GM19324 (cell line): ENCODE results near the gene SGCA.

Experiments
- ATAC-seq: cut with Tn5 transposase; IDR thresholded peaks from one replicate; pipeline ENCODE4 v1.9.1; 2021; ENCODE audit warnings: mild to moderate bottlenecking, moderate library complexity; ENCODE audit not compliant: unreplicated experiment, low FRiP score

SGCA gene

DNA sequence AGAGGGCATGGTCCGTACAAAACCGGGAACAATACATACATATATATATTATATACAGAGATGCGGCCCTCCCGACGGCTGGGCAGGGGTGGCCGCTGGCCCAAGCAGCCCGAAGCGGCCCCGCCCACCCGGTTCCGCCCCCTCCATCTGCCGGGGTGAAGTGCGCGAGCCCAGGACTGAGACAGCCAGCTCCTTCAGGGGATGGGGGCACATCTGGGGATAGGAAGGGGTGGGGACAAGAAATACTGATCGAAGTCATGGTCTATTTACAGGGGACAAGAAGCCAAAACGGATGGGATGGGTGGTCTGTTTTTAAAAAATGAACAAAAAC, 32.1 kb upstream of the SGCA start:
- no peak for ATAC-seq

DNA sequence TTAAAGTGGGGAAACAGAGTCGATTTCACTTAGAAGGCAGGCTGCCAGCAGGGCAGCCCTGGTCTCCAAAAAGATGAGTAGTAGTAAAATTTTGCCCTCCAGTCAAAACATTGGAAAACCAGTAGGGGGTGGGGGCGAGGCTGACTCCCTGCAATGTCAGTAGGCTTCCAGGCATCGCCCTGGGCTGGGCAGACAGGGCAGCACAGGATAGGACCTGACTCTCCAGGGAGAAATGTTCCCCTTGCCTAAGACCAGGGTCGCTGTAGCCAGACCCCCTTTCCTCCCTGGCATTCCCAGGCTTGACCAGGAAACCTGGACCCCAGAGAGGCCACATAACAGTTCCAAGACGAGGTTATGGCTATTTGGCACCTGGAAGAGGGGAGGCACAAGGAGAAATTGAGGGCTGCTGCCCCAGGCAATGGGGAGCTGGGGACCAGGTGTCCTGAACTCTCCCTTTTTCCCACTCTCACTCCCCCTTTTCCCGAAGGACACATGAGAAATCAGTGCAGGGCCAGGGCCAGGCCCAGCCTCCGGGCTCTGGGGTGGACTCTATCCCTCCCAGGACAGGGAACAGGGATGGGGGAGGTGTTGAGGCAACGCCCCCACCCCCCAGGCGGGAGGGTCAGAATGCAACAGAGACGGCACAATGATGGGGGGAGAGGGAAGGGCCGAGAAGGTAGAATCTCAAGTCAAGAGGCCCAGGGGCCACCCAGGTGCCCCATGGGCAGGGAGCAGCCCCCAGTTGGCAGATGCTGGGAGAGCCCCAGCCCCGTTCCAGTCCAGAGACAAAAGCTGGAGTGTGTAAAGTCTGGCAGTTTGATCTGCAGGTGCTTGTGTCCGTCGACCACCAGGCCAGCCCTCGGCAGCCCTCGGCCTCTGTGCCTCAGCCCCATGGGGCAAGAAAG, 31.3 kb upstream of the SGCA start:
- no peak for ATAC-seq

DNA sequence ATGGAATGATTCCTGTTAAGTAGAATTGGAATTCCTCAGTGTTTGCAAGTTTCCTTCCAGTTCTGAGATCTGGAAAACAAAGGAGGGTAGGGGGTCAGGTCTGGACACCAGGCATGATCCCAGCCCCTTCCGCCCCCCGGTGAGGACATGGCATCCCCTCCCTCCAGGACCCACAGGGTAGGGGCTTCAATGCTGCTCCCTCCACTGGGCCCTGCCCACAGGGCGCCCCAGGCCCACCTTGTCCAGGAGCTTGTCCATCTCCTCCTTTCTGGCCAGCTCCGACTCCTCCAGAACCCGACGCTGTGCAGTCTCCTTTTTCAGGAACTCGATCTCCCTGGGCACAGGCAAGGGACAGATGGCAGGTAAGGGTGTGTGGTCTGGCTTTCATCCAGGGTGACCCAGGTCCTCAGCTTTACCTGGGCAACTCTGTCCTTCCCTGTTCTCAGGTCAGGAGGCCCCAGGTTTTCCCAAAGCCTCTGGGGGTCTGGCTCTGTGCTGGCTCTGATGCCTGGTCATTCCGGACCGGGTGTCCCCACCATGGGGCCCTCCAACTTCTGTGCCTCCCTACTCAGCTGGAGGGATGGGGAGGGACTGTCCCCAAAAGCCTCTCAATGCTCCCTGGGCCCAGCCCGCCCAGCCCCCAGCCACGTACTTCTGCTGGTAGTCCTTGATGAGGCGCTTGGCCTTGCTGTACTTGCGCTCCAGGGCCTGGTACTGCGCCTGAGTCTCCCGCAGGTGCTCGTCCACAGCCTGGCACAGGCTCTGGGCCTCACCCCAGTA, 30.3 kb upstream of the SGCA start:
- no peak for ATAC-seq

DNA sequence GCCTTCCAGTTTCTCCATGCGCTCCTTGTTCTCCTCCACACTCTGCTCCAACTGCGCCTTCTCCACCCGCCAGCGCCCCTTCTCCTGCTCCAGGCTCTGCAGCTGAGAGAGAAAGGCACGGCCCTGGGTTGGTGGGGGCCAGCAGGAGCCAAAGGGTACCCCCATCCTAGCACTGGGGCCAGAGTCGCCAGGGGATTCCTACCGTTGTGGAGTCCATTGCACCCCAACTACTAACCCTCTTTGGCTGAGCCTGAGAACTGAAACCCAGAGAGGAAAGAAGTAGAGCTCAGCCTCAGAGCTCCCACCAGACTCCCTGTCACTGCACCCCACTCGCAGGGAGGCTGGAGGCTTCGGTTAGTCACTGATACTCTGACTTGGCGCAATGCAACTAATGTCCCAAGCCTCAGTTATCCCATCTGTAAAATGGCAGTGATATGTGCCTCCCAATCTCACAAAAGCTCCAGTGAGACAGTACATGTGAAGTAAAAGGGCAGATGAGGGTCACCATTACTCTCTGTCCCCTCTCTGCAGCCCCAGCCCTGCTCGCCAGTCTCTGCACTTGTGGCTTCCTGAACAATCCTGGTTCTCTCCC, 29.6 kb upstream of the SGCA start:
- ATAC-seq, result no peak

DNA sequence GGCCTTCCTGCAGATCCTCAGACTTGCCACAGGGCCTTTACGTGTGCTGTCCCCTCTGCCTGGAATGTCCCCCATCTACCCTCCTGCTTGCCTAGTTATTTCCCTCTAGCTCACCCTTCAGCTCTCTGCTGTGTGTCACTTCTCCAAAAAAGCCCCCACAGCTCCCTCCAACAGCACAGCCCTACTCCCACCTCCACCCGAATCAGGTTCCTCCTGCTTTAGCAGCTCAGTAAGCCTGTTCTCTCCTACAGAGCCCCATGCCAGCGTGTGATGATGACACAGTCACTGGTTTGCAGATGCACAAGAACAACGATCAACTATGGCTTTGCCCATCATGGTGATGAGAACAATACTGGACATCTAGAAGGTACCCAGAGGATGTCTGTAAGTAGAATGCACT, 28.8 kb upstream of the SGCA start:
- ATAC-seq, result no peak

DNA sequence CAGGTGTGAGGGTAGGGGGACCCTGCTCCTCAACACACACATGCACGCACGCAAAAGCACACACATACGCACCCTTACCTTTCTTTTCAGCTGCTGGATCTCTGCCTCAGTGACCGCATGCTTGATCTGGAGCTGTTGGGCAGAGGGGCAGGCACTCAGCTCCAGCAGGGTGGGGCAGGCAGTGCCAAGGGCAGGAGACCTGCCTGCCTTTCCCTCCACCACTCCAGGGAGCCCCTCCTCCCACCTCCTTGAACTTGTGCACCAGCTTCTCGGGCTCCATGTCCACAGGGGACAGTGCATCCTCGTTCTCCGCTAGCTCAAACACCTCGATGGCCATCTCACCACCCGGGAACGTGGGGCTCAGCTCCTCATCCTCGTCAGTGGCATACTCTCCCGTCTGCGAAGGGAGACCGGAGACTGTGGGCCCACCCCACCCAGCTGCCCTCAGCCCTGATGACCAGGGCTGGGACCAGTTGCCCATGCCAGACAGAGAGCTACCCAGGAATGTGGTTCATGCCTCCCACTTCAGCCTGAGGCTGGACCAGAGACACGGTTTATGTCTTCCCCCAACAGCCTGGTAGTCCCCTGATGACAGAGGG, 26.5 kb upstream of the SGCA start:
- no peak for ATAC-seq

DNA sequence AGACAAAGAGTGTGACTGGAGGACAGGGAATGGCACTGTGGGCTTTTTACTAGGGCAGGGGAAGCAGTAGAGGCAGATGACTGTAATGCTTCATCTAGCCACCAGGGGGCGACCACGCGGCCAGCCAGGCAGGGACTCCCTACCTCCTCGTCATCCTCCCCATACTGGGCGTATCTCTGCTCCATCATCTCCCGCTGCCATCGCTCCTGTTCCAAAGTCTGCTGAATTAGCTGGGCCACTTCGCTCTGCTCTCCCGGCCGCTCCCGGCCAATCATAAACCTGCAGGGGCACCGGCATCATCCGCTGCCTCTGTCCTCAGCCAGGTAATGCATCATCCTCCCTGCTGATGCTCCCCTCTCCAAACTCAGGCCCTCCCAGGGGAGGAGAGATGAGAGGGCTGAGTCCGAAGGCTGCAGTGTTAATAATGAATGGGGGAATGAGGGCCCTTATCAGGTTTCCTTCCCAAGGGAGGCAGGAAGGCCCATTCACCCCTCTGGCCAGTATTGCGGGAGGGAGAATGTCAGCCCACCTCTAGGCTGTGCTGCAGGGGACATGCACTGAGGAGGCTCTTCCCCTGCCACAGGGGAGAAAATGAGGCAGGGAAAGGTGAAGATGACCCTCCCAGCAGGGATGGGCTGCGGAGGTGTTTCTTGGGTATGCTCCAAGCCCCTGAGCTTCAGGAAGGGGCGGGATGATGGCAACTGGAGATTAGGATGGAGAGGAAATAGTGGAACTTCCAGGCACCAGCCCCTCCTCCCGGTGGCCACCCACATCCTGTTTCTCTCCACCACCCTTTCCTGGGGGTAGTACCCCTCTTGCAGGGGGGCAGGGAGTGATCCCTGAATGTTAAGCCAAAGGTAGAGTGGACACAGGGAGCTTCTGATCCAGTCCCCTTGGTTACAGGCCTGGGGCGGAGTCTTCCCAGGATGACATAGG, 25.6 kb upstream of the SGCA start:
- no peak for ATAC-seq

DNA sequence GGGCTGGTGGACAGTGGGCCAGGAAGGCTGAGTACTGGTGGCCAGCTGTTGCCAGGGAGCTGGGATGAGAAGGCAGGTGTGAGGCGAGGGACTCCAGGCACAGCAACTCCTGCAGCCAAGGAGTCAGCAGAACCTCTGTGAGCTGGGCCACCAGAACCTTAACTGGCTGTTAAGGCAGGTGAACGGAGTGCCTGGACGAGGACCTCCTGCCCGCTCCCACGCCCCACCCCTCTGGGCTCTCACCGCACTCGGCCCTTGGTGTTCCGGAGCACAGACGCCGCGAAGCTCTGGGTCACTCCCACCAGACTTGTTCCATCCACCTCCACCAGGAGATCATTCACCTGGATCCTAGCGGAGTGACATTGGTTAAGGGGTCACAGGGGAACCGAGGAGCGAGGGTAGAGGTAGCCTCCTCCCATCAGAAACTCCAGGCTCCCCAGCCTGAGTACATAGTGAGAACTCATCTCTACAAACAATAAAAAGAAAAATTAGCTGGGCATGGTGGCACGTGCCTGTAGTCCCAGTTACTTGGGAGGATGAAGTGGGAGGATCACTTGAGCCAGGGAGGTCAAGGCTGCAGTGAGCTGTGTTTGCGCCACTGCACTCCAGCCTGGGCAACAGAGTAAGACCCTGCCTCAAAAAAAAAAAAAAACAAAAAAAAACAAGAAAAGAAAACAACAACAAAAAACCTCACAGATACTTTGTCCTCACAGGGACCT, 24.6 kb upstream of the SGCA start:
- ATAC-seq, result no peak

DNA sequence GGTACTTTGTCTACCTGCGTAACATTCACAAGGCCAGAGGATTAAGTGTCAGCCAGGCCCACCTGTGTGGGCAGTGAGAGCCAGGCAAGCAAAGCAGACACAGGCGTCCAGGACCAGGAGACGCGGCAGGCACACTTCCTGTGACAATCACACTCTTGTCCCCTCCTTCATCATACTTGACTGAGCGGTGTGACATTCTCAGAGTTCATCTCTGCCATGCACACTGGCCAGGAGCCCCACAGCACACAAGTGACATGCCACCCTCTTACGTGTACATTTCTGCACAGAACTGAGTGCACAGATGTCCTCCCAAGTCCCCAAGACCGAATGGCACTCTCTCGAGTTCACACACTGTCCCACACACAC, 24.1 kb upstream of the SGCA start:
- ATAC-seq, result no peak

DNA sequence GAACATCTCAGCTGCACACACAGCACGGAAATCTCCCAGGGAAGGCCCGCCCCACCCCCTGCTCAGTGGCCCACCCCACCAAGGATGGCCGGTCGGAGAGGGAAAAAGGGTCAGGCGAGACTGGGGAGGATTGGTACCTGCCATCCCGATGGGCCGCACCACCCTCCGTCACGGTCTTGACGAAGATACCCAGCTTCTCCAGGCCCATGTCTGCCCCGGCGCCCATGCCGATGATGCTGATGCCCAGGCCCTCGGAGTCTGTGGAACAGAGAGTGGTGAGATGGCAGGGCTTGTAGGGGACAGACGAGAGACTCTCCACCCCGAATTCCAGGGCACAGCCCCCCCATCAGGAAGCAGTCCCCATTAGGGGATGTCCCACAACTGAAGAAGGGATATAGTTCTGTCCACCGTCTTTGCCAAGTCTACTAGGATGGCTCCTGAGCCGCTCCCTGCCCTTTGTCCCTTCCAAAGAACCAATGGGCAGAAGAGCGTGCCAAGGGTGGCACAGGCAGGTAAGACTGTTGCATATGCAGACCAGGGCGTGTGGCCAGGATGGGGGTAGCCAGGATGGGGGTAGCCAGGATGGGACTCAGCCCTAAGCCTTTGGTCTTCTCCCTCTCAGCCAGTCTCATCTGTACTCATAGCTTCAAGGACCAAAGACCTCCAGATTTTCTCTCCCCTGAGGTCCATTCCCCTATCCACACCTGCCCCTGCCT, 22.2 kb upstream of the SGCA start:
- ATAC-seq, result no peak

DNA sequence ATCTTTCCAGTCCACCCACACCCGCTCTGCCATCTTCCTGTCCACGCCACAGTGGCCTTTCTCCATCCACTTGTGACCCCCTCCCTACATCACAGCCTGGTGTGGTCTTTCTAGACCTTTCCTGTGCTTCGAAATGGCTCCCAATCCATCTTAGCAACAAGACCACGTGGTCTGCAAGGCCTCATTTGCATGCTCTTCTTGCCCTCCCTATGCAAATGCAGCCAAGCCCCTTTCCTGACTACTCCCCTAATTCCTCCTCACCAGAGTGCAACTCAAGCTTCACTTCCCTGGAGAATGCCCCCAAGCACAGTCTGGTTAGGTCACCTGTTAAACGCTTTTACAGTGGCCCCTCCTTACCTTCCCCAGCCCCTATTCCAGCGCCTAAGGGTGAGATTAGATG, 21.4 kb upstream of the SGCA start:
- no peak for ATAC-seq

DNA sequence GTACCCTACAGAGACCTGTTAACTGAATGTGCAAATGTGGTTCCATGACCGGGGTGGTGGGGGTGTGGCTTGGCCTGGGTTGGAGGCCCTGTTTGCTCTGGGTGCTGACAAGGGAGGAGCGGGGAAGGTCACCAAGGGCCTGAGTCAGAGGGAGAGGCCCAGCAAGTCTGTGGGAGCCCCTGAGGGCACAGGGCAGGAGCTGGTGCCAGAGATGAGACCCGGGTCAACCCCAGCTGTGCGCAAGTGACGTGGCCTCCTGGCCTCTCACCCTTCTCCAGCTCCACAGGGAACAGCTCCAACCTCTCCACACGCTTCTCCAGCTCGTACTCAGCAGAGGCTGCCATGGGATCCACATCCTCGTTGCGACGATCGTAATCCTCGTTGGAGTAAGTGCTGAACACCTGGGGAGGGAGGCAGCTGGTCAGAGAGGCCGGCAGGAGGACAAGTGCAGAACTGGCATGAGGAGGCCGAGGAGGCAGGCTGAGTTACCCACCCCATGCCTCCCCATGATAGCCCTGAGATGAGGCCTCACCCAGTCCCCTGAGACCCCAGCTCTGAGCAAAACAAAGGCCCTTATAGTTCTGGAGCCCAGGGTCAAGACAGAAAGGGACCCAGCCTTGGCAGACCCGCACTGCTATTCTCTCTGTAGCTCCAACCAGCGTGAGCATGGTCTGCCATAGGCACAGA, 20.8 kb upstream of the SGCA start:
- no peak for ATAC-seq

DNA sequence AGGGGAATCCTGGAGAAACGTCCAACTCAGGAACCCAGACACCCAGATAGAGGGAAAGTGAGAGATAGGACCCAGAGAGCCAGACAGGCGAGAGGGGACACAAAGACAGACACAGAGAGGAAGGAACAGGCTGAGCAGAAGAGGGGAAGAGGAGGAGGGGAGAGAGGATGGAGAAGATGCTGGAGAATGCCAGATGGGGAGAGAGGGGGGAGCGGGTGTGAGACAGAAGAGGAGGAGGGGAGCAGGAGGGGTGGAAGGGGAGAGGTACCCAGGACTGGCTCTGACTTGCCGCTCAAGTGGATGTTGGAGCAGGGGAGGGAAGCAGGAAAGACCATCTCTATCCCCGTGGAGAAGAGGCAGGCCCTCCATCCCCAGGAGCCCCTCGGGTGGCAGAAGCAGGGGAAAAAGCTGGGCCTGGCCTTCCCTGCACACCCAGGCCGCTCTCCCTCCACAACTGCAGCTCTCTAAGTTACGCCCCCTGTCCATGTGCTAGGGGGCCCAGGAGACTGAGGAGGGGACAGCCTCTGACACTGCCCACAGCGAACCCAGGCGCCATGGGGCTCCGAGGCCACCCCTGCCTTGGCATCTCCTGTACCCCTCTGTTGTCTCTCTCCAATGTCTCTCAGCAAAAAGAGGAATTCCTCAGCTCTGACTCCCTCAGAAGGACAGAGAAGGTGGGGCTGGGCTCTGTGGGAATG, 20.1 kb upstream of the SGCA start:
- ATAC-seq, result no peak

DNA sequence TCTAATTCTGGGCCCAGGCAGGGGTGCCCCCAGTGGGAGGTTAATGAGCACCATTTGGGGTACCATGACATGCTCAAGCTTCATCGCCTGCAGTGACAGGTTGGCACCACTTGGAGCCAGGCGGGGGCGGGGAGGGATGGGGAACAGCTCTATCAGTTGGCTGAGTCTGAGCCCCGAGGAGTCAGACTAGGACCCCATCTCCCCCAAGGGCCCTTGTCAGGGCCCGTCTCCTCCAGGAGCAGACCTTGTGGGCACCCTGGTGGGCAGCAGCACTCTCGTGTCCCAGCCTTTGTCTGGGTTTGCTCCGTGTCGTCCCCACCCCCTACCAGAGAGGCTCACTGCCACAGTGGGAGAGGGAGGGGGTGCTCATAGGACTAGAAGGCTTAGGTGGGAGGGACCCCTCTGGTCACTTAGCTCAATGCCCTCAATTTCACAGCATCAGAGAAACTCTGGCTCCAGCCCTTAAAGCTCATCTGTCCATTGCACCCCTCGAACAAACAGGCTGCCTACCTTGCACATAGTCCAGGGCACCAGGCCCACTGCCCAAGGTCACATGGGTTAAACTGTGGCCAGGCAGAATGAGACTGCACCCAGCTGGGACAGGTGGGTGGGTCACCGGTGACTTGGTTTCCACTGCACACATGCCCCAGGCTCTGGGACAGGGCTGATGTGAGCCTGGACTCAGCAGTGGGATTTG, 19.4 kb upstream of the SGCA start:
- ATAC-seq, result no peak

DNA sequence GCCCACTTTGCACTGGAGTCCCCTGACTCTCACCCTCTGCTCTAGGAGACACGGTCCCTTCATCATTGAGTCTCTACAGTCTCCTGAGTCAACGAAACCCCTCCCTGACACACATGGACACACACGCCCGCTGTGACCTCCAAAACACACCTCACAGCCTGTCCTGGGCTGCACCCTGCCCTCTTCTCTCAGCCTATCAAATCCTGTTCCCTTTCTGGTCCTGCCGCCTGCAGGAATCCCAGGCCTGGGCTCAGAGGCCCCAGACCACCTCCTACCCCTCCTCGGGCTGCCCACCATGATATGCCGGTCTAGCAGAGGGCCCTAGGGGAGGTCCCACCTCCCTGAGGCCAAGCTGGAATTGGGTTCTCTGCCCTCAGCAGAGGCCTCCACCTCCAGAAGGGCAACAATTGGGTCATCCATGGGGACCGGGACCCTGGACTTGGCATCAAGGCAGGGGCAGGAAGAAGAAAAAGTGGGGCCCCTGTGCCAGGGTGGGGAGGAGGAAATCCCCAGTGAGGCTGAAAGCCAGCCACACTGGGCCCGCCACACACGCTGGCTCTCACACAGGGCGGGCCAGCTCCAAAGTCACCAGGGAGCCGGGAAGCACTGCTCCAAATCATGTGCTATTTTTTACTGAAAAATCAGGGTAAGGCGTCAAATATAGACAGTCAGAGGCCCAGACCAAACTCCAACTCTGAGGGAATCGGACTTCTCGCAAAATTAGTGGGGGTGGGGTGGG, 18.7 kb upstream of the SGCA start:
- ATAC-seq, result no peak

DNA sequence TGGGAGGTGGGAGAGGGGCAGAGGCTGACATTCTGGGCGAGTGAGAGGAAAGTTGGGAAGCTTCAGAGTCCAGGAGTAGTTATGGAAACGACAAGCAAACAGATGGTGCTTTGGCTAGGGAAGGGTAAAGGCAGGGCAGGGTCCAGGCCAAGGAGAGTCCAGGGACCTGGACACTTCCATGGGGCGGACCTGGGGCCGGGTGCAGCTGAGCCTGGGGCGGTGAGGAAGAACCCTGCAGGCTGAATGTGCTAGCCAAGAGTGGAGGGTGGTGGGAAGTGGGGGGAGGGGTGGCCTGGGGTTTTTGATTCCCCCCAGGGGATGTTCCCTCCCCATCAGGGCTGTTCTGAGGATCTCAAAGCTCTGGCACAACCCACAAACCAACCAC, 18.0 kb upstream of the SGCA start:
- no peak for ATAC-seq
